Naive thymus-derived CD4-positive, alpha-beta T cell (primary cell): Measurements from ENCODE around the gene YY2. TPM values are rescaled to one million over a fixed set of nuclear protein-coding genes. Genes with fewer than 3 reads are reported as not detected.
"Not testable (repeated sequence)": the region's sequence is repeated elsewhere in the genome, so short reads cannot be mapped to it uniquely, and the experiment has no call there.

Experiments used
- ATAC-seq: fragments of 150-1000 bp; cut with Tn5 transposase; 2 replicates; pipeline ENCODE4 v1.10.0; 2021; ENCODE audit warnings: mild to moderate bottlenecking, moderate library complexity
- CTCF ChIA-PET: fragments of 350-600 bp; sonication (Branson Sonifier 250); formaldehyde crosslinking; loops from one replicate; lab custom pipeline; 2021; ENCODE audit warnings: antibody characterized with exemption; lab: Charles Lee
- POLR2A ChIA-PET: fragments of 350-600 bp; sonication (Branson Sonifier 250); formaldehyde crosslinking; loops from one replicate; lab custom pipeline; 2021; ENCODE audit warnings: antibody characterized with exemption, inconsistent platforms; lab: Charles Lee
- DNase-seq, 9 donors: peaks; one replicate each; pipeline versions ENCODE4 v3.0.0 to v3.0.0-alpha.2; 2020 to 2022; ENCODE audit warnings: mixed read lengths in 1 of 9
- H3K27ac ChIP-seq: one replicate; pipeline ENCODE4 v1.7.0; 2013; ENCODE audit warnings: mild to moderate bottlenecking, low read depth, low read length, moderate library complexity
- H3K27me3 ChIP-seq, 2 donors: one replicate each; pipeline ENCODE4 v1.7.0; 2013; ENCODE audit warnings: low read length in 2 of 2, mild to moderate bottlenecking in 2 of 2, moderate library complexity in 2 of 2; ENCODE audit not compliant: control insufficient read depth in 2 of 2, insufficient read depth in 2 of 2
- H3K36me3 ChIP-seq, 3 experiments: 1 replicate in 2 of 3; 2 replicates in 1 of 3; pipeline ENCODE4 v1.7.0; 2013; ENCODE audit warnings: low read length in 3 of 3, mild to moderate bottlenecking in 3 of 3, moderate library complexity in 1 of 3; ENCODE audit not compliant: insufficient read depth in 3 of 3, control insufficient read depth in 2 of 3
- H3K4me1 ChIP-seq, 2 donors: one replicate each; pipeline ENCODE4 v1.7.0; 2013; ENCODE audit warnings: low read length in 2 of 2, mild to moderate bottlenecking in 2 of 2, moderate library complexity in 1 of 2; ENCODE audit not compliant: control insufficient read depth in 2 of 2, insufficient read depth in 2 of 2
- H3K4me3 ChIP-seq: 2 replicates; pipeline ENCODE4 v1.7.0; 2013; ENCODE audit warnings: mild to moderate bottlenecking, low read length
- H3K9me3 ChIP-seq, 3 experiments: 1 replicate in 2 of 3; 2 replicates in 1 of 3; pipeline ENCODE4 v1.7.0; 2013; ENCODE audit warnings: low read length in 3 of 3; ENCODE audit not compliant: control insufficient read depth in 2 of 3
- H3K27ac Mint-ChIP-seq, 9 donors: one replicate each; pipeline ENCODE4 v1.8.0; 2020 to 2022; ENCODE audit warnings: mixed read lengths in 9 of 9, mild to moderate bottlenecking in 8 of 9, moderate library complexity in 5 of 9, inconsistent platforms in 2 of 9
- H3K27me3 Mint-ChIP-seq, 5 donors: one replicate each; pipeline ENCODE4 v1.8.0; 2021 to 2022; ENCODE audit warnings: mixed read lengths in 5 of 5, mild to moderate bottlenecking in 1 of 5
- H3K36me3 Mint-ChIP-seq, 5 donors: one replicate each; pipeline ENCODE4 v1.8.0; 2020 to 2022; ENCODE audit warnings: mixed read lengths in 5 of 5, mild to moderate bottlenecking in 3 of 5, inconsistent platforms in 1 of 5
- H3K4me1 Mint-ChIP-seq, 7 donors: one replicate each; pipeline ENCODE4 v1.8.0; 2020 to 2022; ENCODE audit warnings: mixed read lengths in 7 of 7, mild to moderate bottlenecking in 3 of 7, inconsistent platforms in 1 of 7
- H3K4me3 Mint-ChIP-seq, 10 donors: one replicate each; pipeline ENCODE4 v1.8.0; 2020 to 2022; ENCODE audit warnings: mild to moderate bottlenecking in 10 of 10, mixed read lengths in 10 of 10, moderate library complexity in 6 of 10, inconsistent platforms in 2 of 10
- H3K9me3 Mint-ChIP-seq, 11 donors: one replicate each; pipeline ENCODE4 v1.8.0; 2020 to 2022; ENCODE audit warnings: mixed read lengths in 11 of 11, mild to moderate bottlenecking in 4 of 11, inconsistent platforms in 1 of 11, moderate library complexity in 1 of 11
- intact Hi-C, 2 donors: fragments of 100-400 bp; cut with micrococcal nuclease; formaldehyde crosslinking; loops; one replicate each; pipeline ENCODE4 v1.15.1; 2023
- polyA plus RNA-seq, 2 donors: library from polyadenylated mRNA; unstranded; fragments of 300-500 nt; fragmentation: Illumina TruSeq; gene quantifications; one replicate each; pipeline ENCODE4 v1.2.3, GENCODE V29; 2021
- total RNA-seq, 6 experiments: library from RNA in 5 of 6; stranded (reverse) in 5 of 6; gene quantifications; 1 replicate in 5 of 6; 2 replicates in 1 of 6; pipeline ENCODE4 v1.2.3 and lab custom pipeline; 2021 to 2026

Gene YY2
- total and polyA plus RNA-seq, 7 experiments from 2014 or later, result 0.66 to 2.7 (median 1.3) TPM

GRCh38 chrX:21870494-21870893 is 14.7 kb downstream of the YY2 start:
- intact Hi-C loops, result no loop called here
- H3K4me3 Mint-ChIP-seq, result no peak overlapping the region
- Histone ChIP-seq H3K27me3 (no peaks in the 10 kb centered on the region), H3K36me3 (no peaks in the 10 kb centered on the region), H3K9me3 (no peaks in the 10 kb centered on the region), H3K4me1 (no peaks in the 10 kb centered on the region), H3K27ac (no peak overlapping the region), H3K4me3 (no peak overlapping the region)
- H3K4me1 Mint-ChIP-seq, result peaks cover 0 to 7% (median 1%) of the 10 kb centered on the region in 7 donors
- no peaks in the 10 kb centered on the region for H3K27me3 Mint-ChIP-seq
- H3K27ac Mint-ChIP-seq, result no peak overlapping the region
- no peaks in the 10 kb centered on the region for H3K9me3 Mint-ChIP-seq
- ATAC-seq (no peak), DNase-seq (no peak)
- ChIA-PET POLR2A (no interaction called here), CTCF (no interaction called here)
- H3K36me3 Mint-ChIP-seq, result peaks cover 0 to 8% (median 4%) of the 10 kb centered on the region in 5 donors

- Mint-ChIP-seq H3K4me3 (no peak overlapping the region), H3K27me3 (no peaks in the 10 kb centered on the region), H3K36me3 (peaks cover 0 to 11% (median 4%) of the 10 kb centered on the region in 5 donors), H3K9me3 (no peaks in the 10 kb centered on the region), H3K27ac (no peak overlapping the region), H3K4me1 (peaks cover 0 to 6% (median 0%) of the 10 kb centered on the region in 7 donors)
- ChIA-PET CTCF (interaction anchor here (0.7 kb wide), 1 partner anchor 1357 kb away, joined by 4 read pairs; no protein-coding TSS in a partner anchor), POLR2A (no interaction called here)
- no peak for ATAC-seq
- no peak for DNase-seq
- Histone ChIP-seq H3K4me3 (no peak overlapping the region), H3K9me3 (no peaks in the 10 kb centered on the region), H3K27me3 (no peaks in the 10 kb centered on the region), H3K36me3 (no peaks in the 10 kb centered on the region), H3K27ac (no peak overlapping the region), H3K4me1 (no peaks in the 10 kb centered on the region)
- intact Hi-C loops, result no loop called here
Measured at GRCh38 chrX:21873063-21873775, 17.4 kb downstream of the YY2 start.

GRCh38 chrX:21874182-21874581 is 18.4 kb downstream of the YY2 start:
- H3K9me3 Mint-ChIP-seq, H3K4me3 ChIP-seq, ATAC-seq, H3K27me3 ChIP-seq, H3K4me1 ChIP-seq, H3K27me3 Mint-ChIP-seq, CTCF ChIA-PET, DNase-seq, H3K4me3 Mint-ChIP-seq, intact Hi-C loops, H3K36me3 Mint-ChIP-seq, H3K27ac ChIP-seq, H3K36me3 ChIP-seq, H3K27ac Mint-ChIP-seq, POLR2A ChIA-PET, H3K4me1 Mint-ChIP-seq, H3K9me3 ChIP-seq: not testable (repeated sequence)

- no peak overlapping the region for H3K4me3 ChIP-seq
- Mint-ChIP-seq H3K9me3 (no peaks in the 10 kb centered on the region), H3K4me3 (no peak overlapping the region), H3K4me1 (peaks cover 0 to 6% (median 0%) of the 10 kb centered on the region in 7 donors), H3K27me3 (no peaks in the 10 kb centered on the region), H3K27ac (no peak overlapping the region), H3K36me3 (peaks cover 0 to 16% (median 4%) of the 10 kb centered on the region in 5 donors)
- H3K36me3 ChIP-seq, result no peaks in the 10 kb centered on the region
- no peak overlapping the region for H3K27ac ChIP-seq
- ChIA-PET CTCF (no interaction called here), POLR2A (no interaction called here)
- no peak for DNase-seq
- H3K27me3 ChIP-seq, result no peaks in the 10 kb centered on the region
- no peaks in the 10 kb centered on the region for H3K4me1 ChIP-seq
- intact Hi-C loops, result no loop called here
- H3K9me3 ChIP-seq, result no peaks in the 10 kb centered on the region
- no peak for ATAC-seq
Measured at GRCh38 chrX:21875013-21875412, 19.2 kb downstream of the YY2 start.

GRCh38 chrX:21881881-21882574 is 26.2 kb downstream of the YY2 start:
- no peaks in the 10 kb centered on the region for H3K9me3 ChIP-seq
- peaks cover 0 to 24% (median 11%) of the 10 kb centered on the region in 5 donors for H3K36me3 Mint-ChIP-seq
- H3K4me3 Mint-ChIP-seq, result no peak overlapping the region
- ChIA-PET CTCF (interaction anchor here (0.7 kb wide), 1 partner anchor 903 kb away, joined by 3 read pairs; no protein-coding TSS in a partner anchor), POLR2A (no interaction called here)
- H3K27me3 Mint-ChIP-seq, result no peaks in the 10 kb centered on the region
- H3K27ac ChIP-seq, result no peak overlapping the region
- no peak overlapping the region for H3K27ac Mint-ChIP-seq
- no peaks in the 10 kb centered on the region for H3K9me3 Mint-ChIP-seq
- intact Hi-C loops, result no loop called here
- no peaks in the 10 kb centered on the region for H3K4me1 ChIP-seq
- no peaks in the 10 kb centered on the region for H3K36me3 ChIP-seq
- no peak overlapping the region for H3K4me3 ChIP-seq
- no peaks in the 10 kb centered on the region for H3K27me3 ChIP-seq
- ATAC-seq, result no peak
- no peaks in the 10 kb centered on the region for H3K4me1 Mint-ChIP-seq
- no peak for DNase-seq

- Histone ChIP-seq H3K4me1 (no peaks in the 10 kb centered on the region), H3K27ac (no peak overlapping the region), H3K9me3 (no peaks in the 10 kb centered on the region), H3K4me3 (no peak overlapping the region), H3K36me3 (no peaks in the 10 kb centered on the region), H3K27me3 (no peaks in the 10 kb centered on the region)
- POLR2A ChIA-PET, result interaction anchor here (0.8 kb wide), 1 partner anchor 22 kb away, joined by 3 read pairs; no protein-coding TSS in a partner anchor
- no peak overlapping the region for H3K27ac Mint-ChIP-seq
- H3K4me3 Mint-ChIP-seq, result no peak overlapping the region
- no peak for DNase-seq
- H3K27me3 Mint-ChIP-seq, result no peaks in the 10 kb centered on the region
- H3K36me3 Mint-ChIP-seq, result peaks cover 0 to 24% (median 12%) of the 10 kb centered on the region in 5 donors
- no peaks in the 10 kb centered on the region for H3K9me3 Mint-ChIP-seq
- no peak for ATAC-seq
- no peaks in the 10 kb centered on the region for H3K4me1 Mint-ChIP-seq
- CTCF ChIA-PET, result no interaction called here
- intact Hi-C loops, result no loop called here
Measured at GRCh38 chrX:21883258-21883657, 27.5 kb downstream of the YY2 start.
